OCI-LY7 (cell line): ENCODE measurements around the gene APPL1. TPM values are rescaled to one million over a fixed set of nuclear protein-coding genes. Genes with fewer than 3 reads are reported as not detected.

Source experiments
- BruUV-seq: library from RNA; stranded (reverse); fragments of 400-500 nt; replicated peaks from 2 replicates; lab custom pipeline; 2021; lab: Mats Ljungman, UMichigan
- CTCF ChIA-PET: fragments of 300-600 bp; sonication (Branson Sonifier 250); formaldehyde crosslinking; loops from one replicate; lab custom pipeline; 2022; ENCODE audit warnings: antibody characterized with exemption; ENCODE audit not compliant: unreplicated experiment; lab: Charles Lee
- POLR2A ChIA-PET: fragments of 300-600 bp; sonication (Branson Sonifier 250); formaldehyde crosslinking; loops from one replicate; lab custom pipeline; 2022; ENCODE audit warnings: antibody characterized with exemption; lab: Charles Lee
- DNase-seq: peaks from one replicate; pipeline ENCODE4 v3.0.0-alpha.2; 2015; ENCODE audit warnings: low spot score
- H2AFZ ChIP-seq: fragments of 200-600 bp; sonication (generic), shearing (Covaris generic); 2 replicates; pipeline ENCODE4 v1.6.1; 2014; ENCODE audit warnings: mild to moderate bottlenecking, antibody characterized with exemption, low read length, moderate library complexity
- H3K27ac ChIP-seq: fragments of 200-600 bp; sonication (generic); 2 replicates; pipeline ENCODE4 v1.5.1; 2014; ENCODE audit warnings: mixed run types, low read depth, mild to moderate bottlenecking, moderate library complexity, low read length, inconsistent platforms; ENCODE audit not compliant: poor library complexity, severe bottlenecking
- H3K36me3 ChIP-seq: fragments of 200-600 bp; sonication (generic); 2 replicates; pipeline ENCODE4 v1.6.1; 2014; ENCODE audit warnings: mild to moderate bottlenecking, antibody characterized with exemption, low read length, moderate library complexity, mixed read lengths; ENCODE audit not compliant: insufficient read depth
- H3K4me1 ChIP-seq: fragments of 200-600 bp; sonication (generic); 2 replicates; pipeline ENCODE4 v1.5.1; 2014; ENCODE audit warnings: mild to moderate bottlenecking, low read length; ENCODE audit not compliant: insufficient read depth, poor library complexity, severe bottlenecking
- H3K4me2 ChIP-seq: fragments of 200-600 bp; sonication (generic); 2 replicates; pipeline ENCODE4 v1.6.1; 2014; ENCODE audit warnings: mild to moderate bottlenecking, low read length
- H3K4me3 ChIP-seq: fragments of 200-600 bp; sonication (generic); 2 replicates; pipeline ENCODE4 v1.5.1; 2014; ENCODE audit warnings: mild to moderate bottlenecking, low read depth, low read length; ENCODE audit not compliant: poor library complexity, severe bottlenecking
- H3K79me2 ChIP-seq: fragments of 200-600 bp; sonication (generic); 2 replicates; pipeline ENCODE4 v1.6.1; 2016; ENCODE audit warnings: low read depth, mild to moderate bottlenecking, low read length, moderate library complexity, mixed read lengths; ENCODE audit not compliant: insufficient read depth
- H3K9me2 ChIP-seq: fragments of 200-600 bp; sonication (generic); 2 replicates; pipeline ENCODE4 v1.6.1; 2016; ENCODE audit warnings: mild to moderate bottlenecking, low read length, mixed read lengths; ENCODE audit not compliant: insufficient read depth
- H3K9me3 ChIP-seq: fragments of 200-600 bp; sonication (generic); 2 replicates; pipeline ENCODE4 v1.6.1; 2014; ENCODE audit warnings: mild to moderate bottlenecking, mixed run types, low read length, mixed read lengths
- H4K20me1 ChIP-seq: fragments of 200-600 bp; sonication (generic); 2 replicates; pipeline ENCODE4 v1.6.1; 2014; ENCODE audit warnings: mild to moderate bottlenecking, antibody characterized with exemption, low read length, moderate library complexity, mixed read lengths; ENCODE audit not compliant: insufficient read depth
- CTCF ChIP-seq: fragments of 200-600 bp; sonication (generic); conservative IDR thresholded peaks from 2 replicates; pipeline ENCODE4 v1.5.1; 2014; ENCODE audit warnings: mild to moderate bottlenecking, antibody characterized with exemption, low read length, moderate library complexity, mixed read lengths
- EZH2phosphoT487 ChIP-seq: fragments of 200-600 bp; sonication (generic); IDR thresholded peaks from 2 replicates; pipeline ENCODE4 v1.6.1; 2018; ENCODE audit warnings: low read depth, borderline replicate concordance, mild to moderate bottlenecking, mixed run types, antibody characterized with exemption, low read length, moderate library complexity, mixed read lengths
- intact Hi-C: fragments of 100-400 bp; cut with micrococcal nuclease; formaldehyde crosslinking; loops from one replicate; pipeline ENCODE4 v1.10.0; 2022; ENCODE audit not compliant: unreplicated experiment
- total RNA-seq, 2 experiments: library from RNA; depleted of rRNA in 1 of 2; stranded (reverse); fragments of >200 nt in 1 of 2; shearing (Covaris generic) in 1 of 2; gene quantifications; 2 replicates each; pipeline ENCODE4 v1.2.3, GENCODE V29; 2014 to 2022

The APPL1 gene
- total RNA-seq, 2 experiments from 2014 or later, result 45.9 to 54.5 TPM

DNA sequence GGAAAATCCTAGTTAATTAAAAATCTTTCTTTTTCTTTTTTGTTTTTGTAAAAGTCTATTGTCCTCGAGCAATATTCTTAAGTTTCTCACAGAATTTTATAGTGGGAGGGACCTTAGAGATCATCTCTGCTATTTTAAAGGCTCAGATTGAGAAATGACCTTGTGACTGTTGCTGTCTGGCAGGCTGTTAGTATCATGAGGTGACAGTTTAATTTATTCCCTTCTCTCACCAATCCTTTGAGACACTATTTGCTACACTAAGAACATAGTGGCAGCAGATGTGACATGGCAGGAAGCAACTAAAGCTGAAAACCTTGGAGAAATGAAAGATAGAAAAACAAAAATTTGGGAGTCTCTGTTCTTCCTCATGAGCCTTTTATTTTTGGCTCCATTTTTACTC, 24.9 kb downstream of the APPL1 start:
- Histone ChIP-seq H3K36me3 (peaks cover 74% of the 10 kb centered on the region), H3K4me3 (no peak overlapping the region), H4K20me1 (no peaks in the 10 kb centered on the region), H3K4me2 (no peak overlapping the region), H3K79me2 (no peaks in the 10 kb centered on the region), H3K27ac (no peak overlapping the region), H2AFZ (no peak overlapping the region), H3K9me2 (no peaks in the 10 kb centered on the region), H3K9me3 (no peaks in the 10 kb centered on the region), H3K4me1 (no peaks in the 10 kb centered on the region)
- DNase-seq, result no peak
- ChIA-PET CTCF (no interaction called here), POLR2A (no interaction called here)
- intact Hi-C loops, result no loop called here
- BruUV-seq, result no TSS peak
- TF ChIP-seq EZH2phosphoT487 (no peak), CTCF (no peak)

DNA sequence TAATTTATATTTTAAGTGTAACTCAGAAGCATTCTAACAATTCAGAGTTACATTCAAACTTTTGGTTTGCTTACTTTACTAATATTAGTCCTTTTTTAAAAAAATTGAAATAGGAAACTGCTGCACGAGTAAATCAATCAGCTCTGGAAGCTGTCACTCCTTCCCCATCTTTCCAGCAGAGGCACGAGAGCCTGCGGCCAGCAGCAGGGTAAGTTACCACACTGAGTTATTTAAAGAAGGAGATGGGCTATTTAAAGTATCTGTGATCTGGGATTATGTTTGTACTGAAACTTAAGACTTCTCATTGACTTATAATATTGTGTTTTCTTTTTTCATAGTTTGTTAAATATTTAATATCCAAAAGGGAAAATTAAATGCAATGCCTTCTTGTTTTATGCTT, 29.3 kb downstream of the APPL1 start:
- TF ChIP-seq CTCF, result no peak
- no peak for TF ChIP-seq EZH2phosphoT487
- Histone ChIP-seq H3K4me3 (no peak overlapping the region), H3K79me2 (no peaks in the 10 kb centered on the region), H3K9me2 (no peaks in the 10 kb centered on the region), H3K9me3 (no peaks in the 10 kb centered on the region), H3K36me3 (peaks cover 84% of the 10 kb centered on the region), H4K20me1 (no peaks in the 10 kb centered on the region), H3K4me2 (no peak overlapping the region), H3K4me1 (no peaks in the 10 kb centered on the region), H2AFZ (no peak overlapping the region), H3K27ac (no peak overlapping the region)
- BruUV-seq, result no TSS peak
- CTCF ChIA-PET, result no interaction called here
- DNase-seq, result no peak
- intact Hi-C loops, result no loop called here
- POLR2A ChIA-PET, result interaction anchor here (1.0 kb wide), 1 partner anchor 15 kb away, joined by 3 read pairs; no protein-coding TSS in a partner anchor

GRCh38 chr3:57257678-57258077, 30.1 kb downstream of the APPL1 start:
- CTCF ChIA-PET, result no interaction called here
- intact Hi-C loops, result no loop called here
- Histone ChIP-seq H2AFZ (no peak overlapping the region), H3K4me2 (no peak overlapping the region), H3K9me2 (no peaks in the 10 kb centered on the region), H3K36me3 (peaks cover 83% of the 10 kb centered on the region), H3K4me3 (no peak overlapping the region), H3K4me1 (no peaks in the 10 kb centered on the region), H3K79me2 (no peaks in the 10 kb centered on the region), H3K27ac (no peak overlapping the region), H3K9me3 (no peaks in the 10 kb centered on the region), H4K20me1 (no peaks in the 10 kb centered on the region)
- POLR2A ChIA-PET, result interaction anchor here (0.7 to 1.0 kb wide), 2 partner anchors 15 to 88 kb away, joined by 3 read pairs; no protein-coding TSS in a partner anchor
- no TSS peak for BruUV-seq
- no peak for DNase-seq
- no peak for TF ChIP-seq CTCF
- TF ChIP-seq EZH2phosphoT487, result no peak
